K562 (cell line): ENCODE data around the gene MMD2.

Experiments used
- CBX5 ChIP-seq: IDR thresholded peaks from 2 replicates; pipeline ENCODE4 v1.6.1; 2014; ENCODE audit warnings: low read depth, borderline replicate concordance
- CTCF ChIP-seq, 3 experiments: IDR thresholded peaks in 2 of 3; conservative IDR thresholded peaks in 1 of 3; 2 replicates each; pipeline ENCODE4 v1.5.1; 2011 to 2012; ENCODE audit warnings: low read length in 3 of 3, mild to moderate bottlenecking in 3 of 3, control low read depth in 2 of 3, improper control_type of control experiment in 1 of 3, inconsistent platforms in 1 of 3, low read depth in 1 of 3, mixed read lengths in 1 of 3, moderate library complexity in 1 of 3; ENCODE audit not compliant: insufficient read depth in 2 of 3
- HDAC2 ChIP-seq: fragments of 450-650 bp; IDR thresholded peaks from 2 replicates; pipeline ENCODE4 v1.6.1; 2016; ENCODE audit warnings: mild to moderate bottlenecking
- HDGF ChIP-seq: fragments of 450-650 bp; IDR thresholded peaks from 2 replicates; pipeline ENCODE4 v1.6.1; 2016
- MEIS2 ChIP-seq: fragments of 450-650 bp; IDR thresholded peaks from 2 replicates; pipeline ENCODE4 v1.6.1; 2014; ENCODE audit warnings: mild to moderate bottlenecking; ENCODE audit not compliant: partially characterized antibody
- NR1H2 ChIP-seq: sonication (generic); formaldehyde crosslinking; IDR thresholded peaks from 2 replicates; pipeline ENCODE4 v1.4.0; 2020; ENCODE audit warnings: mild to moderate bottlenecking, missing genetic modification reagents
- PHF8 ChIP-seq: fragments of 200-600 bp; sonication (generic); IDR thresholded peaks from 2 replicates; pipeline ENCODE4 v1.6.1; 2012; ENCODE audit warnings: mixed run types, mild to moderate bottlenecking, inconsistent platforms, low read length, moderate library complexity, borderline replicate concordance
- TFAM ChIP-seq: fragments of 250-450 bp; sonication (Bioruptor Pico); conservative IDR thresholded peaks from 2 replicates; pipeline ENCODE4 v1.5.0; 2021; ENCODE audit warnings: mild to moderate bottlenecking, moderate library complexity
- TGIF2 ChIP-seq: sonication (generic); formaldehyde crosslinking; IDR thresholded peaks from 2 replicates; pipeline ENCODE4 v1.8.1; 2022; ENCODE audit warnings: mild to moderate bottlenecking, missing genetic modification reagents, moderate library complexity
- ZNF124 ChIP-seq: sonication (generic); formaldehyde crosslinking; IDR thresholded peaks from 2 replicates; pipeline ENCODE4 v1.8.1; 2022; ENCODE audit warnings: missing genetic modification reagents
- TF ChIP-seq, protein P1 (sequence below): sonication (generic); formaldehyde crosslinking; IDR thresholded peaks from 2 replicates; pipeline ENCODE4 v1.4.0; 2020; ENCODE audit warnings: mild to moderate bottlenecking, missing genetic modification reagents

DNA sequence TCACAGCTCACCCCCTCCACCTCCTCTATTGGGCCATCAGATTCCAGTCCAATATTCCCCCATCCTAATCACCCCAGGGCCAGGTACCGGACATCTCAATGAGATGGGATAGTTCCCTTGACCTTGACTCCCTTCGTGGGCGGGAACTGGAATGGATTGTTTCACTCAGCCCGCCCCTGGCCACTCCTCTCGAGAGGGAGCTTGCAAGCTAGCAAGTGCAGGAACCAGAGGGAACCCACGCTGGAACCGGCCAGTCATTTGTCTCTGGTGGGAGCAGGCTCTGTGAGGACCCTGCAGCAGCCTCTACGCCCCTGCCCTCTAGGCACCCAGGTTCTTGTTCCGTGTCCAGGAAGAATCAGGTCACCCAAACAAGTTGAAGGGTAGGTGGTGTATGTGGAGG lies 64.5 kb downstream of the MMD2 start:
- TF ChIP-seq, protein P1, sequence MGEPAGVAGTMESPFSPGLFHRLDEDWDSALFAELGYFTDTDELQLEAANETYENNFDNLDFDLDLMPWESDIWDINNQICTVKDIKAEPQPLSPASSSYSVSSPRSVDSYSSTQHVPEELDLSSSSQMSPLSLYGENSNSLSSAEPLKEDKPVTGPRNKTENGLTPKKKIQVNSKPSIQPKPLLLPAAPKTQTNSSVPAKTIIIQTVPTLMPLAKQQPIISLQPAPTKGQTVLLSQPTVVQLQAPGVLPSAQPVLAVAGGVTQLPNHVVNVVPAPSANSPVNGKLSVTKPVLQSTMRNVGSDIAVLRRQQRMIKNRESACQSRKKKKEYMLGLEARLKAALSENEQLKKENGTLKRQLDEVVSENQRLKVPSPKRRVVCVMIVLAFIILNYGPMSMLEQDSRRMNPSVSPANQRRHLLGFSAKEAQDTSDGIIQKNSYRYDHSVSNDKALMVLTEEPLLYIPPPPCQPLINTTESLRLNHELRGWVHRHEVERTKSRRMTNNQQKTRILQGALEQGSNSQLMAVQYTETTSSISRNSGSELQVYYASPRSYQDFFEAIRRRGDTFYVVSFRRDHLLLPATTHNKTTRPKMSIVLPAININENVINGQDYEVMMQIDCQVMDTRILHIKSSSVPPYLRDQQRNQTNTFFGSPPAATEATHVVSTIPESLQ (CRISPR knock-in tag) = no peak
- TF ChIP-seq CBX5 = no peak
- TF ChIP-seq CTCF (IDR thresholded peaks at IDR 0.05 in 2 of 3, conservative IDR thresholded peaks at IDR 0.05 in 1 of 3; ENCODE audit: insufficient read depth in 2 of 3, low read depth in 1 of 3, low read length in 3 of 3) = no peak
- no peak for TF ChIP-seq ZNF124 (CRISPR knock-in tag)
- no peak for TF ChIP-seq HDGF
- no peak for TF ChIP-seq PHF8
- TF ChIP-seq NR1H2 (CRISPR knock-in tag) = no peak
- no peak for TF ChIP-seq HDAC2
- TF ChIP-seq MEIS2 = no peak
- no peak for TF ChIP-seq TFAM
- TF ChIP-seq TGIF2 = no peak
